Panc1 (cell line): Measurements from ENCODE around the gene PRLHR. TPM values are rescaled to one million over a fixed set of nuclear protein-coding genes. Genes with fewer than 3 reads are reported as not detected.
A peak's percentile ranks its signal among the peaks of the same experiment; 100 is the strongest.

Source experiments
- ATAC-seq: fragments of 200-7000 bp; cut with Tn5 transposase; 2 replicates; pipeline ENCODE4 v1.9.1; 2020; ENCODE audit warnings: mild to moderate bottlenecking, moderate library complexity
- BruUV-seq: library from RNA; stranded (reverse); fragments of 400-500 nt; replicated peaks from 2 replicates; lab custom pipeline; 2021; lab: Mats Ljungman, UMichigan
- CTCF ChIA-PET: fragments of 300-600 bp; sonication (Branson Sonifier 250); formaldehyde crosslinking; loops from one replicate; lab custom pipeline; 2022; ENCODE audit warnings: antibody characterized with exemption; lab: Charles Lee
- POLR2A ChIA-PET: fragments of 300-600 bp; sonication (Branson Sonifier 250); formaldehyde crosslinking; loops from one replicate; lab custom pipeline; 2022; ENCODE audit warnings: antibody characterized with exemption; lab: Charles Lee
- DNase-seq: peaks from one replicate; pipeline ENCODE4 v3.0.0-alpha.2; 2010; ENCODE audit warnings: low read depth, low spot score
- H3K27ac ChIP-seq: 2 replicates; pipeline ENCODE4 v1.5.1; 2011; ENCODE audit warnings: mild to moderate bottlenecking, low read length, inconsistent platforms
- H3K27me3 ChIP-seq: fragments of 200-500 bp; sonication (Bioruptor generic); 2 replicates; pipeline ENCODE4 v1.6.0; 2014; ENCODE audit warnings: low read length, inconsistent platforms; ENCODE audit not compliant: control insufficient read depth, insufficient read depth
- H3K36me3 ChIP-seq: fragments of 200-500 bp; sonication (Bioruptor generic); 2 replicates; pipeline ENCODE4 v1.5.1; 2014; ENCODE audit warnings: inconsistent platforms, mild to moderate bottlenecking, low read length, moderate library complexity; ENCODE audit not compliant: control insufficient read depth, insufficient read depth
- H3K4me1 ChIP-seq: 2 replicates; pipeline ENCODE4 v1.5.1; 2011; ENCODE audit warnings: inconsistent platforms, mild to moderate bottlenecking, low read length, moderate library complexity; ENCODE audit not compliant: control insufficient read depth, insufficient read depth
- H3K4me3 ChIP-seq, 2 experiments: 2 replicates each; pipeline ENCODE4 v1.5.1; 2011 to 2012; ENCODE audit warnings: low read depth in 2 of 2, low read length in 2 of 2, mild to moderate bottlenecking in 2 of 2, inconsistent platforms in 1 of 2, moderate library complexity in 1 of 2
- H3K9me3 ChIP-seq: fragments of 200-500 bp; sonication (Bioruptor generic); 2 replicates; pipeline ENCODE4 v1.5.1; 2014; ENCODE audit warnings: low read depth, mild to moderate bottlenecking, inconsistent platforms, low read length, moderate library complexity; ENCODE audit not compliant: control insufficient read depth, insufficient read depth
- POLR2AphosphoS5 ChIP-seq: IDR thresholded peaks from 2 replicates; pipeline ENCODE4 v1.6.1; 2012; ENCODE audit warnings: mild to moderate bottlenecking, low read depth, low read length, moderate library complexity
- SIN3A ChIP-seq: IDR thresholded peaks from 2 replicates; pipeline ENCODE4 v1.6.1; 2012; ENCODE audit warnings: low read depth, mild to moderate bottlenecking, low read length, moderate library complexity, borderline replicate concordance; ENCODE audit not compliant: insufficient read depth
- TCF7L2 ChIP-seq: IDR thresholded peaks from 2 replicates; pipeline ENCODE4 v1.6.1; 2011; ENCODE audit warnings: mild to moderate bottlenecking, low read depth, low read length, inconsistent platforms
- in situ Hi-C: cut with HindIII; loops from 2 replicates; pipeline ENCODE4 v1.10.0; 2016; ENCODE audit warnings: low sequenced_read_pairs, low pct_unique_long_range_greater_than_20kb
- intact Hi-C: fragments of 100-400 bp; cut with micrococcal nuclease; formaldehyde crosslinking; loops from one replicate; pipeline ENCODE4 v1.10.0; 2022; ENCODE audit not compliant: unreplicated experiment
- total RNA-seq: library from RNA; stranded (reverse); gene quantifications from one replicate; pipeline ENCODE4 v1.2.1, GENCODE V29; 2021; ENCODE audit not compliant: unreplicated experiment
- TF ChIP-seq, protein P1 (sequence below), 2 experiments: IDR thresholded peaks; 2 replicates each; pipeline ENCODE4 v1.6.1; 2011 to 2012; ENCODE audit warnings: low read depth in 2 of 2, control low read depth in 1 of 2, low read length in 1 of 2, mild to moderate bottlenecking in 1 of 2, moderate library complexity in 1 of 2; ENCODE audit not compliant: insufficient read depth in 1 of 2
- TF ChIP-seq, protein P2 (sequence below): fragments of 450-650 bp; IDR thresholded peaks from 2 replicates; pipeline ENCODE4 v1.5.1; 2017; ENCODE audit warnings: mild to moderate bottlenecking

Gene PRLHR
- total RNA-seq, 1 experiment from 2014 or later, result not detected

GRCh38 chr10:118569882-118570252 is 25.6 kb downstream of the PRLHR start:
- no TSS peak for BruUV-seq
- POLR2A ChIA-PET, result no interaction called here
- no peaks in the 10 kb centered on the region for H3K4me1 ChIP-seq
- ATAC-seq (no peak), DNase-seq (no peak)
- H3K36me3 ChIP-seq, result no peaks in the 10 kb centered on the region
- H3K27ac ChIP-seq, result no peak overlapping the region
- CTCF ChIA-PET, result interaction anchor here (0.6 to 2.0 kb wide), 3 partner anchors 8 to 282 kb away, joined by 4 to 9 read pairs (median 7); no protein-coding TSS in a partner anchor
- no peak for TF ChIP-seq POLR2AphosphoS5
- no peak for TF ChIP-seq SIN3A
- TF ChIP-seq, protein P1, sequence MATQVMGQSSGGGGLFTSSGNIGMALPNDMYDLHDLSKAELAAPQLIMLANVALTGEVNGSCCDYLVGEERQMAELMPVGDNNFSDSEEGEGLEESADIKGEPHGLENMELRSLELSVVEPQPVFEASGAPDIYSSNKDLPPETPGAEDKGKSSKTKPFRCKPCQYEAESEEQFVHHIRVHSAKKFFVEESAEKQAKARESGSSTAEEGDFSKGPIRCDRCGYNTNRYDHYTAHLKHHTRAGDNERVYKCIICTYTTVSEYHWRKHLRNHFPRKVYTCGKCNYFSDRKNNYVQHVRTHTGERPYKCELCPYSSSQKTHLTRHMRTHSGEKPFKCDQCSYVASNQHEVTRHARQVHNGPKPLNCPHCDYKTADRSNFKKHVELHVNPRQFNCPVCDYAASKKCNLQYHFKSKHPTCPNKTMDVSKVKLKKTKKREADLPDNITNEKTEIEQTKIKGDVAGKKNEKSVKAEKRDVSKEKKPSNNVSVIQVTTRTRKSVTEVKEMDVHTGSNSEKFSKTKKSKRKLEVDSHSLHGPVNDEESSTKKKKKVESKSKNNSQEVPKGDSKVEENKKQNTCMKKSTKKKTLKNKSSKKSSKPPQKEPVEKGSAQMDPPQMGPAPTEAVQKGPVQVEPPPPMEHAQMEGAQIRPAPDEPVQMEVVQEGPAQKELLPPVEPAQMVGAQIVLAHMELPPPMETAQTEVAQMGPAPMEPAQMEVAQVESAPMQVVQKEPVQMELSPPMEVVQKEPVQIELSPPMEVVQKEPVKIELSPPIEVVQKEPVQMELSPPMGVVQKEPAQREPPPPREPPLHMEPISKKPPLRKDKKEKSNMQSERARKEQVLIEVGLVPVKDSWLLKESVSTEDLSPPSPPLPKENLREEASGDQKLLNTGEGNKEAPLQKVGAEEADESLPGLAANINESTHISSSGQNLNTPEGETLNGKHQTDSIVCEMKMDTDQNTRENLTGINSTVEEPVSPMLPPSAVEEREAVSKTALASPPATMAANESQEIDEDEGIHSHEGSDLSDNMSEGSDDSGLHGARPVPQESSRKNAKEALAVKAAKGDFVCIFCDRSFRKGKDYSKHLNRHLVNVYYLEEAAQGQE (IDR thresholded peaks at IDR 0.05; ENCODE audit: insufficient read depth in 1 of 2, low read depth in 2 of 2, low read length in 1 of 2), result no peak
- TF ChIP-seq TCF7L2, result no peak
- TF ChIP-seq, protein P2, sequence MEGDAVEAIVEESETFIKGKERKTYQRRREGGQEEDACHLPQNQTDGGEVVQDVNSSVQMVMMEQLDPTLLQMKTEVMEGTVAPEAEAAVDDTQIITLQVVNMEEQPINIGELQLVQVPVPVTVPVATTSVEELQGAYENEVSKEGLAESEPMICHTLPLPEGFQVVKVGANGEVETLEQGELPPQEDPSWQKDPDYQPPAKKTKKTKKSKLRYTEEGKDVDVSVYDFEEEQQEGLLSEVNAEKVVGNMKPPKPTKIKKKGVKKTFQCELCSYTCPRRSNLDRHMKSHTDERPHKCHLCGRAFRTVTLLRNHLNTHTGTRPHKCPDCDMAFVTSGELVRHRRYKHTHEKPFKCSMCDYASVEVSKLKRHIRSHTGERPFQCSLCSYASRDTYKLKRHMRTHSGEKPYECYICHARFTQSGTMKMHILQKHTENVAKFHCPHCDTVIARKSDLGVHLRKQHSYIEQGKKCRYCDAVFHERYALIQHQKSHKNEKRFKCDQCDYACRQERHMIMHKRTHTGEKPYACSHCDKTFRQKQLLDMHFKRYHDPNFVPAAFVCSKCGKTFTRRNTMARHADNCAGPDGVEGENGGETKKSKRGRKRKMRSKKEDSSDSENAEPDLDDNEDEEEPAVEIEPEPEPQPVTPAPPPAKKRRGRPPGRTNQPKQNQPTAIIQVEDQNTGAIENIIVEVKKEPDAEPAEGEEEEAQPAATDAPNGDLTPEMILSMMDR, result no peak
- intact Hi-C loops (loop anchor here (2.0 to 5.0 kb wide), 3 partner anchors 151 to 457 kb away; partner anchors contain the start of gene NANOS1), in situ Hi-C loops (no loop called here)
- H3K9me3 ChIP-seq, result no peaks in the 10 kb centered on the region
- no peaks in the 10 kb centered on the region; the same call in 1 of the 2 replicates for H3K27me3 ChIP-seq
- H3K4me3 ChIP-seq, result no peak overlapping the region

DNA sequence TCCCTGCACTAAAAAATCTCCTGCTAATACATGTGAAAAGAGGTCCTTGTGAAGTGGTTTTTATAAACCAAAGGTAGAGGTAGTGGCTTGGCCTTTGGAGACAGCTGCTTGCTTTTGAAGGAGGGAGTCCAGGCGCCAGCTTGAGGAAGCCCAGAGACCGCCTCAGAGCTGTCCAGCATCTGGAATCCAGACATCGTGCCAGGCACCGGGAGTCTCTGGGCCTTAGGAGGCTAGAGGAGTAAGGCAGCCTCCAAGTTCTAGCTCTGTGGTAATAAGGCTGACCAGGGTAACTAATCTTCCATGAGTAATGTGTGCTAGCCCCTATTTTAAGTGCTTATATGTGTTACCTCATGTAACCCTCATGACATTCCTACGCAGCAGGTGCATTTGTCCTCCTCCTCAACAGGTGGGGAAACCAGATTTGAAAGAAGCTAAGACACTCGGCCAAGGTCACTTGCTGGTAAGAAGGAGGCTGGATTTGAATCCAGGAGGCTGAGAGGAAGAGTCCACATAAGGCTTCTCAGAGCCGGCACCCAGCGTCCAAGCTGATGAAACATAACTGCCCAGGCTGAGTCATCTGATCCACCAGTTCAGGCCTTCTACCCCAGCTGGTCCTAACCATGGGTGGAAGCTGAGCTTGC is 26.1 kb downstream of the PRLHR start:
- DNase-seq (no peak), ATAC-seq (no peak)
- in situ Hi-C loops, result no loop called here

More for the DNA sequence above, 26.1 kb downstream of the PRLHR start:
- Histone ChIP-seq H3K9me3 (no peaks in the 10 kb centered on the region), H3K4me3 (no peak overlapping the region), H3K27ac (no peak overlapping the region), H3K36me3 (no peaks in the 10 kb centered on the region), H3K27me3 (no peaks in the 10 kb centered on the region), H3K4me1 (no peaks in the 10 kb centered on the region)
- TF ChIP-seq TCF7L2, result no peak
- TF ChIP-seq SIN3A, result no peak
- TF ChIP-seq, protein P2, result no peak
- TF ChIP-seq, protein P1 (IDR thresholded peaks at IDR 0.05; ENCODE audit: insufficient read depth in 1 of 2, low read depth in 2 of 2, low read length in 1 of 2), result 0 out of 4 replicates have a peak, but pooled peaks of 1 of the 2 experiments have one; percentile 27
- TF ChIP-seq POLR2AphosphoS5, result no peak
- intact Hi-C loops, result loop anchor here (2.0 to 5.0 kb wide), 3 partner anchors 151 to 458 kb away; partner anchors contain the start of gene NANOS1
- ChIA-PET POLR2A (no interaction called here), CTCF (interaction anchor here (0.6 to 2.0 kb wide), 6 partner anchors 9 to 1353 kb away, joined by 4 to 9 read pairs (median 6); no protein-coding TSS in a partner anchor)
- no TSS peak for BruUV-seq
